IMR-90 (cell line): ENCODE measurements around the gene CDC42BPA. TPM values are rescaled to one million over a fixed set of nuclear protein-coding genes. Genes with fewer than 3 reads are reported as not detected.

ENCODE experiments used
- ATAC-seq: fragments of 200-7000 bp; cut with Tn5 transposase; 2 replicates; pipeline ENCODE4 v1.9.1; 2020; ENCODE audit warnings: low read depth, mild to moderate bottlenecking, moderate library complexity
- BruUV-seq: library from RNA; stranded (reverse); fragments of 400-500 nt; replicated peaks from 2 replicates; lab custom pipeline; 2021; lab: Mats Ljungman, UMichigan
- CTCF ChIA-PET: fragments of 300-600 bp; formaldehyde crosslinking; extraction: SDS; loops from one replicate; lab custom pipeline; 2021; ENCODE audit warnings: antibody characterized with exemption; lab: Yijun Ruan, JAX
- POLR2A ChIA-PET: fragments of 300-600 bp; sonication (Branson Sonifier 250); formaldehyde crosslinking; loops from one replicate; lab custom pipeline; 2022; ENCODE audit warnings: antibody characterized with exemption; ENCODE audit not compliant: unreplicated experiment; lab: Charles Lee
- DNase-seq: peaks from one replicate; pipeline ENCODE4 v3.0.0; 2013
- H2AFZ ChIP-seq: replicated peaks from 2 replicates; pipeline ENCODE3; 2013; ENCODE audit warnings: low read length, mild to moderate bottlenecking; ENCODE audit not compliant: poor library complexity
- H2AK5ac ChIP-seq: 2 replicates; pipeline ENCODE4 v1.6.1; 2013; ENCODE audit warnings: low read depth, low read length, inconsistent platforms
- H2AK9ac ChIP-seq: replicated peaks from 2 replicates; pipeline ENCODE3; 2013; ENCODE audit warnings: mild to moderate bottlenecking, low read depth, low read length, moderate library complexity; ENCODE audit not compliant: poor library complexity
- H2BK120ac ChIP-seq: 2 replicates; pipeline ENCODE4 v1.6.1; 2013; ENCODE audit warnings: low read depth, low read length, inconsistent platforms
- H2BK15ac ChIP-seq: 3 replicates; pipeline ENCODE4 v1.6.1; 2013; ENCODE audit warnings: low read depth, low read length, inconsistent platforms
- H2BK20ac ChIP-seq: 2 replicates; pipeline ENCODE4 v1.6.1; 2013; ENCODE audit warnings: low read depth, mild to moderate bottlenecking, inconsistent platforms, low read length, moderate library complexity
- H2BK5ac ChIP-seq: 2 replicates; pipeline ENCODE4 v1.6.1; 2013; ENCODE audit warnings: mild to moderate bottlenecking, low read depth, low read length, inconsistent platforms; ENCODE audit not compliant: poor library complexity, severe bottlenecking
- H3K14ac ChIP-seq: replicated peaks from 2 replicates; pipeline ENCODE4 v1.6.1; 2013; ENCODE audit warnings: low read depth, low read length, inconsistent platforms
- H3K18ac ChIP-seq: 2 replicates; pipeline ENCODE4 v1.6.1; 2013; ENCODE audit warnings: low read depth, low read length, control low read depth
- H3K23ac ChIP-seq: 2 replicates; pipeline ENCODE4 v1.6.1; 2013; ENCODE audit warnings: low read depth, low read length, inconsistent platforms
- H3K27ac ChIP-seq: 2 replicates; pipeline ENCODE4 v1.5.1; 2013; ENCODE audit warnings: mild to moderate bottlenecking, control low read depth, low read length; ENCODE audit not compliant: insufficient read depth
- H3K27me3 ChIP-seq: 2 replicates; pipeline ENCODE4 v1.6.1; 2013; ENCODE audit warnings: low read length; ENCODE audit not compliant: control insufficient read depth, insufficient read depth
- H3K36me3 ChIP-seq: 2 replicates; pipeline ENCODE4 v1.6.1; 2013; ENCODE audit warnings: low read length, mixed read lengths; ENCODE audit not compliant: control insufficient read depth, insufficient read depth
- H3K4ac ChIP-seq: 2 replicates; pipeline ENCODE4 v1.6.1; 2013; ENCODE audit warnings: low read depth, low read length, inconsistent platforms
- H3K4me1 ChIP-seq: 2 replicates; pipeline ENCODE4 v1.6.1; 2013; ENCODE audit warnings: low read length, mixed read lengths; ENCODE audit not compliant: control insufficient read depth, insufficient read depth
- H3K4me2 ChIP-seq: 2 replicates; pipeline ENCODE4 v1.6.1; 2013; ENCODE audit warnings: low read depth, mild to moderate bottlenecking, control low read depth, low read length, moderate library complexity
- H3K4me3 ChIP-seq: 2 replicates; pipeline ENCODE4 v1.5.1; 2013; ENCODE audit warnings: low read depth, mild to moderate bottlenecking, control low read depth, low read length, moderate library complexity; ENCODE audit not compliant: insufficient read depth
- H3K56ac ChIP-seq: 2 replicates; pipeline ENCODE4 v1.6.1; 2013; ENCODE audit warnings: low read length, inconsistent platforms; ENCODE audit not compliant: insufficient read depth; ENCODE audit errors: extremely low read depth
- H3K79me1 ChIP-seq, 2 experiments: 2 replicates each; pipeline ENCODE4 v1.6.1; 2013; ENCODE audit warnings: low read length in 2 of 2, inconsistent platforms in 1 of 2, low read depth in 1 of 2
- H3K9ac ChIP-seq: 2 replicates; pipeline ENCODE4 v1.6.1; 2013; ENCODE audit warnings: low read depth, low read length, control low read depth
- H3K9me1 ChIP-seq: 2 replicates; pipeline ENCODE4 v1.6.1; 2013; ENCODE audit warnings: low read length, inconsistent platforms; ENCODE audit not compliant: insufficient read depth
- H3K9me3 ChIP-seq: 2 replicates; pipeline ENCODE4 v1.6.1; 2013; ENCODE audit warnings: low read length; ENCODE audit not compliant: control insufficient read depth, insufficient read depth
- H4K20me1 ChIP-seq: 2 replicates; pipeline ENCODE4 v1.6.1; 2013; ENCODE audit warnings: low read length, inconsistent platforms; ENCODE audit not compliant: insufficient read depth
- H4K5ac ChIP-seq: 2 replicates; pipeline ENCODE4 v1.6.1; 2013; ENCODE audit warnings: mild to moderate bottlenecking, low read depth, low read length, control low read depth
- H4K8ac ChIP-seq, 2 experiments: 2 replicates each; pipeline ENCODE4 v1.6.1; 2013; ENCODE audit warnings: low read depth in 2 of 2, low read length in 2 of 2, control low read depth in 1 of 2, inconsistent platforms in 1 of 2
- H4K91ac ChIP-seq: 2 replicates; pipeline ENCODE4 v1.6.1; 2013; ENCODE audit warnings: low read depth, low read length, inconsistent platforms; ENCODE audit not compliant: insufficient read depth
- BHLHE40 ChIP-seq: fragments of 150-350 bp; IDR thresholded peaks from 2 replicates; pipeline ENCODE4 v1.6.1; 2016; ENCODE audit warnings: mild to moderate bottlenecking, low read depth, low read length
- CEBPB ChIP-seq: IDR thresholded peaks from 2 replicates; pipeline ENCODE4 v1.6.1; 2012; ENCODE audit warnings: low read depth, low read length, improper control_type of control experiment
- CHD1 ChIP-seq: IDR thresholded peaks from 2 replicates; pipeline ENCODE4 v1.6.1; 2012; ENCODE audit warnings: low read depth, low read length, improper control_type of control experiment
- FOS ChIP-seq: fragments of 150-350 bp; IDR thresholded peaks from 2 replicates; pipeline ENCODE4 v1.6.1; 2016; ENCODE audit warnings: low read depth, low read length
- MAFK ChIP-seq: IDR thresholded peaks from 2 replicates; pipeline ENCODE4 v1.6.1; 2012; ENCODE audit warnings: low read depth, low read length, improper control_type of control experiment
- MAZ ChIP-seq: IDR thresholded peaks from 2 replicates; pipeline ENCODE4 v1.6.1; 2012; ENCODE audit warnings: low read depth, mild to moderate bottlenecking, low read length, improper control_type of control experiment, moderate library complexity, borderline replicate concordance
- SMC3 ChIP-seq: fragments of 150-350 bp; IDR thresholded peaks from 2 replicates; pipeline ENCODE4 v1.6.1; 2016; ENCODE audit warnings: low read depth, mild to moderate bottlenecking, antibody characterized with exemption, low read length, moderate library complexity
- WGBS, 2 experiments: methylation state at CpG; one replicate each; pipeline versions ENCODE4 v1.1.5 to v1.1.7; 2013; ENCODE audit warnings: missing lambda C conversion rate in 2 of 2; ENCODE audit not compliant: insufficient read length in 1 of 2; ENCODE audit errors: extremely low coverage in 2 of 2; 5-methylcytosine and 5-hydroxymethylcytosine counted together
- dilution Hi-C: fragments of 300-500 bp; cut with HindIII; formaldehyde crosslinking; loops from one replicate; pipeline ENCODE4 v1.14.3; 2018; ENCODE audit warnings: low sequenced_read_pairs; ENCODE audit not compliant: unreplicated experiment
- in situ Hi-C: fragments of 300-500 bp; cut with MboI; formaldehyde crosslinking; loops from 3 replicates; pipeline ENCODE4 v1.14.3; 2019; ENCODE audit warnings: low sequenced_read_pairs, inconsistent platforms, mixed read lengths
- intact Hi-C: fragments of 100-400 bp; cut with micrococcal nuclease; formaldehyde crosslinking; loops from 2 replicates; pipeline ENCODE4 v1.10.0; 2022
- polyA plus RNA-seq, 3 experiments: library from polyadenylated mRNA; depleted of rRNA; stranded (reverse); fragments of >200 nt; gene quantifications; 2 replicates each; pipeline ENCODE4 v1.2.3, GENCODE V29; 2012; ENCODE audit warnings: low replicate concordance in 1 of 3
- total RNA-seq: library from RNA; depleted of rRNA; stranded (reverse); fragments of >200 nt; gene quantifications from 2 replicates; pipeline ENCODE4 v1.2.3, GENCODE V29; 2012
- TF ChIP-seq, protein P1 (sequence below): fragments of 150-350 bp; IDR thresholded peaks from 2 replicates; pipeline ENCODE4 v1.6.1; 2017; ENCODE audit warnings: mild to moderate bottlenecking, antibody characterized with exemption, low read length, low read depth

Gene CDC42BPA
- total and polyA plus RNA-seq, 2 of the 4 experiments (the other 2 are of a cell fraction): 9.4 to 27.8 TPM

GRCh38 chr1:227058321-227058751, 260.0 kb downstream of the CDC42BPA start:
- Histone ChIP-seq H3K79me1 (no peaks in the 10 kb centered on the region), H3K9me3 (no peaks in the 10 kb centered on the region), H2BK20ac (peak overlapping the region; percentile 72), H4K8ac (peak overlapping the region in 1 of 2 experiments; percentile 36; a peak in 1 of 4 replicates), H2BK5ac (peak overlapping the region; percentile 36), H3K56ac (no peak overlapping the region), H3K9ac (no peak overlapping the region), H3K4ac (peak overlapping the region; percentile 35; the same call in 1 of the 2 replicates), H2AK9ac (peak overlapping the region; percentile 44), H3K36me3 (no peaks in the 10 kb centered on the region), H3K14ac (peak overlapping the region; percentile 45), H3K18ac (peak overlapping the region; percentile 24; the same call in 1 of the 2 replicates), H4K91ac (no peak overlapping the region), H3K27me3 (no peaks in the 10 kb centered on the region), H2AFZ (no peak overlapping the region), H3K9me1 (peaks cover 8% of the 10 kb centered on the region), H2BK15ac (no peak overlapping the region), H2BK120ac (0 out of 2 replicates have a peak overlapping the region, but pooled peaks have one; percentile 30), H4K5ac (no peak overlapping the region; the same call in 1 of the 2 replicates), H3K23ac (peak overlapping the region; percentile 59; the same call in 1 of the 2 replicates), H2AK5ac (no peak overlapping the region), H3K4me1 (peaks cover 5% of the 10 kb centered on the region), H3K4me3 (no peak overlapping the region), H3K4me2 (0 out of 2 replicates have a peak overlapping the region, but pooled peaks have one; percentile 22), H3K27ac (no peak overlapping the region), H4K20me1 (no peaks in the 10 kb centered on the region)
- no TSS peak for BruUV-seq
- DNase-seq (peak; percentile 80), ATAC-seq (peak; percentile 99)
- in situ Hi-C loops (no loop called here), intact Hi-C loops (no loop called here), dilution Hi-C loops (no loop called here)
- ChIA-PET POLR2A (no interaction called here), CTCF (no interaction called here)
- TF ChIP-seq FOS (no peak), MAFK (no peak), MAZ (no peak), BHLHE40 (no peak), SMC3 (no peak), CEBPB (peak; percentile 60; the same call in 1 of the 2 replicates), CHD1 (no peak)
- TF ChIP-seq, protein P1, sequence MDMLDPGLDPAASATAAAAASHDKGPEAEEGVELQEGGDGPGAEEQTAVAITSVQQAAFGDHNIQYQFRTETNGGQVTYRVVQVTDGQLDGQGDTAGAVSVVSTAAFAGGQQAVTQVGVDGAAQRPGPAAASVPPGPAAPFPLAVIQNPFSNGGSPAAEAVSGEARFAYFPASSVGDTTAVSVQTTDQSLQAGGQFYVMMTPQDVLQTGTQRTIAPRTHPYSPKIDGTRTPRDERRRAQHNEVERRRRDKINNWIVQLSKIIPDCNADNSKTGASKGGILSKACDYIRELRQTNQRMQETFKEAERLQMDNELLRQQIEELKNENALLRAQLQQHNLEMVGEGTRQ: no peak
- no CpG with 5 or more reads among the region's 5 CpGs for WGBS, 2 experiments
